ENCODE data around the gene VKORC1.
A peak's percentile ranks its signal among the peaks of the same experiment; 100 is the strongest.

The VKORC1 gene

GRCh38 chr16:31061126-31061812 is 33.3 kb downstream of the VKORC1 start:
- DNase-seq: no peak

- DNase-seq: no peak
Measured at GRCh38 chr16:31055613-31056012, 39.0 kb downstream of the VKORC1 start.

- peak; percentile 58 for DNase-seq
Measured at GRCh38 chr16:31052114-31052513, 42.5 kb downstream of the VKORC1 start.

DNA sequence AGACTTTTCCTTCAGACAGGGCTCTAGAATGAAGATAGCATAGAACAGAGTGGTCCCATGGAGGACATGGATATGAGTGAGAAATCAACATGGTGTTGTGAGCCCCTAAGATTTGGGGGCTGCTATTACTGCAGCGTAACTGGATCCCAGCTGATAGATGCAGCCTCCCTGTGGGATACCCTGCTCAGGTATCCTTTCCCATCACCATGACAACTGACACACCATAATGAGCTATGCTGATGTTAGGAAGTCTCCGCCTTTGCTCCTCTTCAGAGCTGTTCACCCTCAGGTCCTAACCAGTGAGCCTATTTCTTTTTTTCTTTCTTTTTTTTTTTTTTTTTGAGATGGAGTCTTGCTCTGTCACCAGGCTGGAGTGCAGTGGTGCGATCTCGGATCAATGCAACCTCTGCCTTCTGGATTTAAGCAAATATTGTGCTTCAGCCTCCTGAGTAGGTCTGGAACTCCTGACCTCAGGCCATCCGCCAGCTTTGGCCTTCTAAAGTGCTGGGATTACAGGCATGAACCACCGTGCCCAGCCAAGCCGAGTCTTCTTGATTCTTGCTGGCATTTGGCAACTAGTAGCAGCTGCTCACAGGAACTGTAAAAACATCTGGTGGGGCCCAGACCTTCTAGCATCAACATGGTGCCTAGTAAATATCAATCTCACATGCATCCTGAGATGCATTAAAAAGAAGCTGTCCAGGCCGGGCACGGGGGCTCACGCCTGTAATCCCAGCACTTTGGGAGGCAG is 44.1 kb downstream of the VKORC1 start:
- no peak for DNase-seq

- DNase-seq: no peak
Measured at GRCh38 chr16:31043898-31044481, 50.6 kb downstream of the VKORC1 start.

GRCh38 chr16:31043352-31043751 is 51.2 kb downstream of the VKORC1 start:
- DNase-seq: no peak

DNA sequence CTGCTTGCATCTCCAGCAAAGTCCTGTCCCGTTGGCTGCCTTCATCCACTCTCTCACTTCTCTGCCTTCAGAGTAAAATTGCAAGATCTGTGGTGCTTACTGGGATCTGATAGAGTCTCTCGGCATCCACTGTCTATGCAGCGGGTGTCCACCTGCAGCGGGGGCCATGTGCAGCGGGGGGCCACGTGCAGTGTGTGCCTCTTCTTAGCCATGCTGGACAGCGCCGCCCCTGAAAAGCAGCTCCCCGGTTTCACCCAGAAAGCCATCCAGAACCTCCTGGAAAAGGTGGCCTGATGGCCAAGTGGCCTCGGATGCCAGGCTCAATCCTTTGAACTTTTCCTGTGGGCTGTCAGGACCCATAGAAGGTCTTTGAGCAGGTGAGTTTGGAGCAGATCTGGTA is 51.7 kb downstream of the VKORC1 start:
- no peak for DNase-seq
